Cerebellar cortex (tissue), 1 donor: ENCODE data around the gene SLC25A43.
"Not testable (repeated sequence)": the region's sequence is repeated elsewhere in the genome, so short reads cannot be mapped to it uniquely, and the experiment has no call there.

Experiments used
- DNase-seq: peaks from one replicate; pipeline ENCODE4 v3.0.0-alpha.2; 2015; ENCODE audit warnings: low spot score

SLC25A43 gene

DNA sequence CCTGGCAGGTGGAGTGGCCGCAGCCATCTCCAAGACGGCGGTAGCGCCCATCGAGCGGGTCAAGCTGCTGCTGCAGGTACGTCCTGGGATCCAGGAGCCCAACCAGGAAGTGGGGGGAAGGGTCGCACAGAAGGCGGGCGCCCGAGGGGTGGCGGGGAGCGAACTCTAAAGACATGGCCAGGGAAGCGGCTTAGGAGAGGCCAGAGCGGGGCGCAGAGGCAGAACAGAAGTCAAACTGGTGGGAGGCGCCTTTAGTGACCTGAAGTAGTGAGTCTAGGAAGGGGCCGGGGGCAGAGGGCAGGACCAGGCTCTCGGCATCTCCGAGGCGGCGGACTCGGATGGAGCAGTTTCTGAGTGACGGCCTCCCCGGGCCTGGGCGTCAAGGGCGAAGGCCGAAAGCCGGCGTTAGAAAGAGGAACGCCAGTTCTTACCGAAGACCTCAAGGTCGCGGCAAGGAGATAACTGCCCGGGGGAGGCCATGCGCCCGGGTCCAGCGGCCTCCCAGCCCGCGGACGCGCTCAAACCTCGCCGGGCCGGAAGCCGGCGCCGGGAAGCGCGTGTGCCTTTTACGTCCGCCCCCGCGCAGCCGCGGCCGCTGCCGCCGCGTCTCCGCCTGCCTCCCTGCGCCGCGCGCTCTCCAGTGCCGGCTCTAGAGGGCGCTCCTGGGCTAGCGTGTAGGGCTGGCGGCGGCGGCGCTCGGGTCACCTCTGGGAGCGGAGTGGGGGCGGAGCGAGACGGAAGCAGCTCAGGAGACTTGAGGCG, 69.6 kb downstream of the SLC25A43 start:
- peak; percentile 77 for DNase-seq

DNA sequence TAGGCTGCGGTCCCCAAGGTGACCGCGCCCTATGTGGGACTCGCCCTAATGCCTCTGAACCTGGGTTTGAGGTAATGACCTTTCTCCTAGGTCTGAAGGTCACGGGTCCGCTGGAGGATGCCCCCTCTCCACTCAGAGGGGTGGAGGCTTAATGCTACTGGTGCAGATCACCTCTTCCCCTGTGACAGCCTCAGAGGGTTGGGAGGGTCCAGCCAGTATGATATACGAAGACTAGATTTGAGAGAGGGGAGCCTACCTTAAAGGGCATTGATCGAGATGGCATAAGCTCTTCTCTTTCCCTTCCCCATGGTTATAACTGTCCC, 70.1 kb downstream of the SLC25A43 start:
- DNase-seq: no peak

DNA sequence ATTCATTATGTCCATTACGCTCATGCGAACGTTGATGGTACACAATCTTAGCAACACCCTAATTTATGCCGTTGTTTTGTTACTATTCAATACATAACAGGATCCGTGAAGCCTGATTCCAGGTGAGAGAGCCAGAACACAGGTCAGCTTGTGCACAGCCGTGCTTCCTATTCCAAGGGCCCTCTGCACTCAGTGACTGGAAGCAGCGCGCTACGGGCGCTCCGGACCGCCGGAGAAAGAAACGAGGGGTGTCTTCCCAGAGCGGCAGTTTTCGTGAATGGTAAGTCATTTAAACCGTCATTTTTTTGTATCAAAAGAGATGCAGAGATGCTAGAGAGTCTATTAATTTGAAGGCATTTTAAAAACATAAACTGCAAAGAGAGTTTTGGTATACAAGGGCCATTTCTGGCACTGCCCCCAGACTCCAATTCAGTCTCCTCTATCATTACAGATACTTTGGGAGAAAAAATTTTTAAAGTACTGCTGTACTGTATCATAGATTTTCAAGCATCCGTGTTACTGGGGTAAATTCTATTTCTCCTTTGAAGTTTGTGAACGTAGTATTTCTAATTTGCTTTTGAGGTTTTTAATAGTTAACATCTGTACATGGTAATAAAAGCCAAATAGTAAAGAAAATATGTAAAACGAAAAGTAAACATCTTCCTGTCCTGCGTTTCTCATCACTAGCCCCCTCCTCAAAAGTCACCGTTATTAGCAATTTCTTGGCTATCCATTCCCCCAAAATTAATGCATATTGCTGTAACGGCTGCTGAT, 75.7 kb downstream of the SLC25A43 start:
- no peak for DNase-seq

DNA sequence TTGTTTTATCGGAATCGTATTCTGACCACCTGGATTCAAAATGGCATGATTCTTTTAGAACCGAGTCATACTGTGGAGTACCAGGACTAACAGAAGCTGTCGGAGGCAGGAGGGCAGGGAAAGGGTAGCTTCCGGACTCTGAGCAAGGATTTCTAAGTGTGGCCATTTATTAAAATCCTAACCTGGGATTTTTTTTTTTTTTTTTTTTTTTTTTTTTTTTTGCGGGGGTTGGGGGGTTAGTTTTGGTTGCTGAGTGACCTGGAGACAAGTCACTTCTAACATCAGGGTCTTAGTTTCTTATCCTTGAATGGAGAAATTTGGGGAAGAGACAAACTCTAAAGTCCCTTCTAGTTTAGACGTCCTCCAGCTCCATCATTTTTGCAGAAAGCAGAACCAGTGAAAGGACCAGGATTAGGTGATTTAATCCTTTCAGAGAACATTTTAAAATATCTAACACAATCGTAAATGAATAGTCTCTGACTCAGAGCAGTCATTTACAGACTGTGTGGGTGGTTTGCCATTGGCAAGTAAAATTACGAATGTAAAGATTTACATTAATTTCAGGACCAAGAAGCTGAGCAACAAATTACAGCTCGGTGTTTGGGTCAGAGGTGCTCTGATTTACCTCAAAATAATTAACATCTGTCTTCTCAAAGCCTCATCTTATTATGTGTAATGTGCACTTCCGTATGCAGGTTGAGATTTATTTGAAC, 76.4 kb downstream of the SLC25A43 start:
- no peak for DNase-seq

- peak; percentile 67 for DNase-seq
These were observed 78.7 kb downstream of the SLC25A43 start for GRCh38 chrX:119477812-119478232.

DNA sequence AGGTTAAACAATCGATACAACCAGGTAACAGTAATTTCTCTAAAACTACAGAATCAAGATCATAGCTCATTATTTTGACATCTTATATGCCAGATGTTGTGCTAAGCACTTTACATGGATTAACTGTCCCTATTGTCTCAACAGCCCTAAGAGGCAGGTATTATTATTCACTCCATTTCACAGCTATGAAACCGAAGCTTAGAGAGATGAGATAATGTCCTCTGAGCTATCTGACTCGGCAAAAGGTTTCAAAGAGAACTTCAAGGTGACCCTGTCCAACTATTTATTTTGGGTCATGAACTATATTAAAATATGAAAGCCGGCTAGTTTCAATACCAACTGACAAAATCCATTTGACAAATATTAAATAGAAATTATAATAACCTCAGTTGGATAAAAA, 79.4 kb downstream of the SLC25A43 start:
- DNase-seq: no peak

GRCh38 chrX:119479845-119480244, 80.7 kb downstream of the SLC25A43 start:
- DNase-seq: no peak

GRCh38 chrX:119481323-119481801, 82.2 kb downstream of the SLC25A43 start:
- DNase-seq: no peak

DNA sequence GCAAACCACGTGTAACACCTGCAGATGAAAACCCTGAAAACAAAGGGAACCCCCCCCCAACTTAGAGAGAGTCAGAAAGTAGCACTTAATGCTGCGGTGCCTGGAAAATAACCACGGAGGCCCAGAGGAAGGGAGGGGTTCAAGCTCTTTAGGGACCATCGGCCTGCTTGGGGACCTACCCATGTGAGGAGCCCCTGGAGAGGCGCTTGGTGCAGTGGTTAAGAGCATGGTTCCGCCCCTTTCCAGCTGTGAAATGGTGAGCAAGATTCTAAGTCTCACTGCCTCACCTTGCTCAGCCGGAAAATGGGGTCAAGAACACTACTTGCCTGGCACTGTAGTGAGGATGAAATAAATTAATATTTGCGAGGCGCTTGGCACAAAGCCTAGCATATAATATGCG, 82.9 kb downstream of the SLC25A43 start:
- DNase-seq: no peak

DNA sequence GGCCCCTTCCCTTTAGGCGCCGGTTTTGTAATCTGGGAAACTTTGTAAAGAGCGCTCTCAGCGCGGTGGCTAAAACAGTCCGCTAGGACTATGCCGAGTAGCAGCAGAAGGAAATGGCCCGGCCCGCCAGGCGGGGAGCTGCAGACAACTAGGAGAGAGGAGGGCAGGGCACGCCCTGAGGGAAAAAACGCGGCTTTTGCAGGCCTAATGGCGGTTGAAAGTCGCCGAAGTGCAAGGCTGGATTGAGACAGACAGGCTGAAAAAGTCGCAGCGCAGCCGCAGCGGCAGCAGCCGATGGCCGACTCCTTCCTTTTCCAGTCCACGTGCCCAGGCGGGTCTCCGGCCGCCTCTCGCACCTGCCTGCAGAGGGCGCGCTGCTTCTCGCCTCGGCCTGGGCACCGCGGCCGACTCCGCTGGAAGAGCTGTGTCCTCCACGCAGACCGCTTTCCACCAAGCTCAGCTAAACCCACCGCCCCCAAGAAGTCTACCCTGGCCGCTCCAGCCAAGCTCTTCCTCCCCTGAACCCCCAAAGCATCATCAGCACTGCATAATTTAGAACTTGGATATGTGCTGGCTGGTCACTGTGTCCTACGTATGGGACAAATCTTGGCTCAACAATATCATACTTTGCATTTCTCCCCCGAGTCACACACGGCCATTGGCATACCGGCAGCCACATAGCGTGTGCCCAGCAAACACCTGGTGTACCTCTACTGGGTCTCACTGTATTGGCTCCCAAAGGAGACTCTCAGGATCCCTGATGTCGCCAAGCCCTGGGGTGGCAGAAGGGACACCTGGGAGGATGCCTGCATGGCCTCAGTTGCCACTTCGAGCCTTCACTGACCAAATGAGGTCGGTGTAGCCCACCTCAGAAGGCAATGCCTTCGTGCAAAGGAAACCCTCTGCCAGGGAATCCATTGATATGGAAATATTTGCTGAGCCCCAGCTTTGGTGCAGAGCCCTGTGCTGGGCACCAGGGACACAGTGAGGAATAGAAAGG, 83.6 kb downstream of the SLC25A43 start:
- DNase-seq: peak; percentile 49

GRCh38 chrX:119486745-119487144, 87.6 kb downstream of the SLC25A43 start:
- no peak for DNase-seq

DNA sequence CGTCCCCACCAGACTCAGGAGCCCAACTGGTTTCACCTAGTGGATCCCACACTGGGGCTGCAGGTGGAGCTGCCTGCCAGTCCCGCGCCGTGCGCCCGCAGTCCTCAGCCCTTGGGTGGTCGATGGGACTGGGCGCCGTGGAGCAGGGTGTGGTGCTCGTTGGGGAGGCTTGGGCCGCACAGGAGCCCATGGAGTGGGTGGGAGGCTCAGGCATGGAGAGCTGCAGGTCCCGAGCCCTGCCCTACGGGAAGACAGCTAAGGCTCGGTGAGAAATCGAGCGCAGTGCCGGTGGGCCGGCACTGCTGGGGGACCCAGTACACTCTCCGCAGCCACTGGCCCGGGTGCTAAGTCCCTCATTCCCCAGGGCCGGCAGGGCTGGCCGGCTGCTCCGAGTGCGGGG, 88.6 kb downstream of the SLC25A43 start:
- not testable (repeated sequence) for DNase-seq

GRCh38 chrX:119488749-119489148, 89.6 kb downstream of the SLC25A43 start:
- peak; percentile 57 for DNase-seq

- DNase-seq: no peak
These were observed 90.3 kb downstream of the SLC25A43 start for GRCh38 chrX:119489212-119490074.

DNA sequence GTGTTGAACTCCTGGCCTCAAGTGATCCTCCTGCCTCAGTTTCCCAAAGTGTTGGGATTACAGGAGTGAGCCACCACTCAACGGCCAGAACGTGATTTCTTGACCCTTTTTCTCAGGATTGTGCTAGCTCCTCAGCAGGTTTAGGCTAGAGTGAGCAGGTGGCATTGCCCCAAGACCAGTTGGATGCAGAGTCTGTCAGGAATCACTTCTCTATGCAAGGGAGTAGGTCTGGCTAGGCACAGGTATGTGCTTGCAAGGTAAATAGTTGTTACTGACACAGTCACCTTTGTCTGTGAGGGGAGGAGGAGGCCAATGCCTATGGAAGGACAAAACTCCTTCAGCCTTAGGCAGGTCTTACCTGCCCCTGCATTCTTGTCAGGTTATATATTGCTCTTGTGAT, 93.3 kb downstream of the SLC25A43 start:
- no peak for DNase-seq

DNA sequence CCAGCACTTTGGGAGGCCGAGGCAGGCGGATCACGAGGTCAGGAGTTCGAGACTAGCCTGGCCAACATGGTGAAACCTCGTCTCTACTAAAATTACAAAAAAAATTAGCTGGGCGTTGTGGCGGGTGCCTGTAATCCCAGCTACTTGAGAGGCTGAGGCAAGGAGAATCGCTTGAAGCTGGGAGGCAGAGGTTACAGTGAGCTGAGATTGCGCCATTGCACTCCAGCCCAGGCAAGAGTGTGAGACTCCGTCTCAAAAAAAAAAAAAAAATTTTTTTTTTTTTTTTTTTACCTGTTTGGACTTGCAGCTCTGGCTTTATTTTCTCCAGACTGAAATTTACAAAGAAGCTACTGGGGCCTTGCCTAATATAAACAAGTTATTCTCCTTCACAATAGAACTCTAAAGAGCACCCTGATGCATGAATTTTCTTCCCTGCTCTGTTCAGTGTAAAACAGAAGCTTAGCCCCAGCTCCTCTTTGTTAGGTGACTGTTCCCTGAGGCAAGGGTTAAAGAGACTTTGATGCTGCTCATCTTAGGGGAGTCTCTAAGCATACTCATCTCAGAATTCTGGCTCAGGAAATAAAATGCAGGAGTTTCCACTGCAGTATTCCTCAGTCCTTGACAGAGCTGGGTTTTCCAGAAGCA, 94.8 kb downstream of the SLC25A43 start:
- not testable (repeated sequence) for DNase-seq

DNA sequence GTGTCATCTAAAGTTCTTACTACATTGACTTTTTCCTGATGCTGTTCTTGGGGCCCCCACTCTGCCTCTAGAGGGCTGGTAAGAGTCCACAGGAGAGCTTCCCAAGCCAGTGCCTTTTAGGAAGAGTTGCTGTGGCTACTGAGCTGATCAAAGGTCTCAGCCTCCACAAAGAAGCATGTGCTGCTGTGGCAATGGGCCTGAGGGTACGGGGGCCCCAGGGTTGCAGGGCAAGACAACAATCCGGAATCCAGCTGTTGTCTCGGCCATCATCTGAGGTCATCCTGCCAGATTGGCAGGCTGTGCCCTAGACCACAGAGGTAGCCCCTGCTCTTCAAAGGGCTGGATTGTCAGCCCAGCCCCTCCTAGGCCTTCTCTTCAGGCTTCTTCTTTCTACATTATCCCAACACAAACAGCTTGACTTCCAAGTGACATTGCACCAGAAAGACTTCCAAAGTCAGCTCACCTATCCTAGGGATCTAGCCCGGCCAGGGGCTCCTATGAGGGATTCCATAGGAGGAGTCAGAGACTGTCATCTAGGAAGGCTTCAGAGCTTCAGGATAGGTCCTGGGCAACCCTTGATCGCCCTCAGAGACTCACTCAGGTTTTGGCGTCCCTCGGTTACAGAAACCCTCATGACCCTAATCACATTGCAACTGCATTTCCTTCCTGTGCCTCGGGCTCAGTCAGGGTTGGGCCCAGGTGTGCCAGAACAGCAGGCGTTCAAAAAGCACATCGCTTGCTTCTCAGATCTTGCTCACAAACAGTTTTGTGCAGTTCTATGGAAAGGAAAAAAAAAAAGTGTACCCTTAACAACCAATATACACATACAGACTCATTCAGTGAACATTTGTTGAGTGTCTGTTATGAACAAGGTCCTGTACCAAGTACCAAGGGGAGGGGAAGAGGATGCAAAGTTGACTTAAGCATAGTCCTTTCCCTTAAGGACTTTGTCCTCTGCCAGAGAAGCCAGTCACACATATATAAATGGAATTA, 96.9 kb downstream of the SLC25A43 start:
- no peak for DNase-seq

DNA sequence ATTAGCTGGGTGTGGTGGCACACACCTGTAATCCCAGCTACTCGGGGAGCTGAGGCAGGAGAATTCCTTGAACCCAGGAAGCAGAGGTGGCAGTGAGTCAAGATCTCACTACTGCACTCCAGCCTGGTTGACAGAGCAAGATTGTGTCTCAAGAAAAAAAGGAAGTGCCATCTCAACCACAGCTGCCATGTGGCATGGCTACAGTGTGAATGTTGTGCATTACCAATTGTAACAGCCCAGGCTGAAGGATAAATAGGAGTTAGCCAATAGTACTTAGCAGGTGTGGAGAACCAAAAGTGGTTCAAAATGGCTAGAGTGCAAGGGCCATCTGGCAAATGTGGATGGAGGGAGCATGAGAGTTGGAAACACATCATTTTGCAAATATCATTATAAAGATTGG, 98.0 kb downstream of the SLC25A43 start:
- DNase-seq: no peak
